K562 (cell line): ENCODE results near the gene TNC. TPM values are rescaled to one million over a fixed set of nuclear protein-coding genes. Genes with fewer than 3 reads are reported as not detected.

Source experiments
- ATAC-seq: fragments of 200-7000 bp; cut with Tn5 transposase; 3 replicates; pipeline ENCODE4 v1.9.1; 2020; ENCODE audit warnings: moderate library complexity
- BruUV-seq: library from RNA; stranded (reverse); fragments of 400-500 nt; replicated peaks from 2 replicates; lab custom pipeline; 2021; lab: Mats Ljungman, UMichigan
- CTCF ChIA-PET: fragments of 300-600 bp; formaldehyde crosslinking; extraction: SDS; loops from one replicate; lab custom pipeline; 2021; ENCODE audit warnings: low intra/inter-chr PET ratio; lab: Yijun Ruan, JAX
- POLR2A ChIA-PET: fragments of 300-600, 350-650 bp; sonication (Branson Sonifier 250); formaldehyde crosslinking; extraction: SDS; loops from one replicate; lab custom pipeline; 2021; ENCODE audit warnings: antibody characterized with exemption, inconsistent platforms; lab: Yijun Ruan, JAX
- DNase-seq, 4 experiments: peaks; one replicate each; pipeline versions ENCODE4 v3.0.0 to v3.0.0-alpha.2; 2011 to 2018; ENCODE audit warnings: low spot score in 3 of 4, mixed read lengths in 3 of 4; ENCODE audit errors: extremely low read depth in 1 of 4
- FAIRE-seq: peaks from 2 replicates; lab custom pipeline; 2011; peaks lifted over from hg19 to GRCh38; lab: Jason Lieb, UNC
- H2AFZ ChIP-seq: 2 replicates; pipeline ENCODE4 v1.6.0; 2011; ENCODE audit warnings: low read depth, low read length, control low read depth, inconsistent platforms
- H3K27ac ChIP-seq: fragments of 200-600 bp; 3 replicates; pipeline ENCODE4 v1.8.0; 2011; ENCODE audit warnings: low read depth, mild to moderate bottlenecking, control low read depth, inconsistent platforms, low read length, moderate library complexity, mixed read lengths; ENCODE audit errors: extremely low read depth
- H3K27me3 ChIP-seq, 2 experiments: fragments of 300-600 bp in 1 of 2; 2 replicates in 1 of 2; 3 replicates in 1 of 2; pipeline versions ENCODE4 v1.6.0 to v1.8.0; 2011; ENCODE audit warnings: inconsistent platforms in 2 of 2, low read length in 2 of 2, mild to moderate bottlenecking in 1 of 2, mixed read lengths in 1 of 2, moderate library complexity in 1 of 2; ENCODE audit not compliant: control insufficient read depth in 2 of 2, insufficient read depth in 2 of 2
- H3K36me3 ChIP-seq: fragments of 300-600 bp; 3 replicates; pipeline ENCODE4 v1.8.0; 2011; ENCODE audit warnings: mild to moderate bottlenecking, low read length, inconsistent platforms; ENCODE audit not compliant: control insufficient read depth, insufficient read depth
- H3K4me1 ChIP-seq, 2 experiments: fragments of 200-600 bp in 1 of 2; replicated peaks in 1 of 2; 2 replicates in 1 of 2; 3 replicates in 1 of 2; pipeline versions ENCODE4 v1.5.1 to v1.8.0; 2011; ENCODE audit warnings: inconsistent platforms in 2 of 2, low read length in 2 of 2, mild to moderate bottlenecking in 1 of 2, mixed read lengths in 1 of 2, moderate library complexity in 1 of 2; ENCODE audit not compliant: control insufficient read depth in 2 of 2, insufficient read depth in 2 of 2
- H3K4me2 ChIP-seq: 2 replicates; pipeline ENCODE4 v1.6.1; 2011; ENCODE audit warnings: low read length, control low read depth, inconsistent platforms, mixed read lengths; ENCODE audit not compliant: insufficient read depth
- H3K4me3 ChIP-seq: fragments of 200-600 bp; sonication (generic), shearing (Covaris generic); 2 replicates; pipeline ENCODE4 v1.5.1; 2016; ENCODE audit warnings: control low read depth, inconsistent platforms
- H3K79me2 ChIP-seq: fragments of 200-600 bp; 3 replicates; pipeline ENCODE4 v1.8.0; 2011; ENCODE audit warnings: low read length, inconsistent platforms; ENCODE audit not compliant: control insufficient read depth, insufficient read depth
- H3K9ac ChIP-seq, 2 experiments: 2 replicates each; pipeline versions ENCODE4 v1.6.0 to v1.6.1; 2011; ENCODE audit warnings: low read depth in 2 of 2, low read length in 2 of 2, control low read depth in 1 of 2, inconsistent platforms in 1 of 2, mild to moderate bottlenecking in 1 of 2, mixed read lengths in 1 of 2; ENCODE audit not compliant: insufficient read depth in 1 of 2
- H3K9me1 ChIP-seq: one replicate; pipeline ENCODE4 v1.6.0; 2011; ENCODE audit warnings: inconsistent platforms, mild to moderate bottlenecking, low read length, moderate library complexity; ENCODE audit not compliant: control insufficient read depth, insufficient read depth
- H3K9me3 ChIP-seq: replicated peaks from 2 replicates; pipeline ENCODE4 v1.5.1; 2011; ENCODE audit warnings: low read depth, low read length, inconsistent platforms; ENCODE audit not compliant: control insufficient read depth, insufficient read depth
- H4K20me1 ChIP-seq: replicated peaks from 2 replicates; pipeline ENCODE4 v1.6.1; 2011; ENCODE audit warnings: low read length, inconsistent platforms, mixed read lengths; ENCODE audit not compliant: control insufficient read depth, insufficient read depth
- CUX1 ChIP-seq: fragments of 200-800 bp; sonication (Bioruptor generic); IDR thresholded peaks from 2 replicates; pipeline ENCODE4 v1.6.1; 2016; ENCODE audit warnings: missing genetic modification characterization, missing compliant biosample characterization
- ETV5 ChIP-seq: sonication (generic); formaldehyde crosslinking; IDR thresholded peaks from 2 replicates; pipeline ENCODE4 v1.4.0; 2020; ENCODE audit warnings: low read depth, mild to moderate bottlenecking, missing genetic modification reagents
- HOXB6 ChIP-seq: fragments of 250-450 bp; sonication (Bioruptor Pico); IDR thresholded peaks from 2 replicates; pipeline ENCODE4 v1.5.1; 2022; ENCODE audit warnings: mild to moderate bottlenecking, borderline replicate concordance
- MYBL2 ChIP-seq, 2 experiments: fragments of 450-650 bp in 1 of 2; sonication (generic) in 1 of 2; formaldehyde crosslinking in 1 of 2; IDR thresholded peaks; 2 replicates each; pipeline versions ENCODE4 v1.6.1 to v1.8.1; 2017 to 2022; ENCODE audit warnings: borderline replicate concordance in 1 of 2, inconsistent platforms in 1 of 2, low read depth in 1 of 2, mild to moderate bottlenecking in 1 of 2, missing genetic modification reagents in 1 of 2, moderate library complexity in 1 of 2
- NCOA6 ChIP-seq: fragments of 450-650 bp; IDR thresholded peaks from 2 replicates; pipeline ENCODE4 v1.6.1; 2017; ENCODE audit warnings: mild to moderate bottlenecking
- WGBS: fragments of 100-300 bp; shearing (Covaris generic); methylation state at CpG from one replicate; pipeline ENCODE4 v1.1.6; 2016; ENCODE audit warnings: low coverage, mixed read lengths; ENCODE audit not compliant: insufficient coverage; ENCODE audit errors: missing lambda C conversion rate; 5-methylcytosine and 5-hydroxymethylcytosine counted together
- in situ Hi-C: fragments of 300-500 bp; cut with MboI; formaldehyde crosslinking; loops from 4 replicates; pipeline ENCODE4 v1.15.0; 2018; ENCODE audit warnings: inconsistent platforms, mixed read lengths
- intact Hi-C: fragments of 100-400 bp; cut with micrococcal nuclease; formaldehyde crosslinking; loops from 2 replicates; pipeline ENCODE4 v1.14.2; 2022
- polyA plus RNA-seq, 8 experiments: library from polyadenylated mRNA; depleted of rRNA in 4 of 8; stranded (reverse) in 5 of 8; unstranded in 3 of 8; fragments of >200 nt; fragmentation: Nextera tagmentation in 2 of 8; fragmentation: Illumina TruSeq in 1 of 8; extraction: Ambion mirVana in 2 of 8; extraction: Trizol in 1 of 8; gene quantifications; 2 replicates each; pipeline versions ENCODE4 v1.2.1 to v1.2.3, GENCODE V29; 2011 to 2014; ENCODE audit warnings: inconsistent platforms in 1 of 8, missing spikeins in 1 of 8
- total RNA-seq, 7 experiments: library from RNA; depleted of rRNA in 6 of 7; stranded (reverse); fragments of >200 nt in 6 of 7; fragmentation: Illumina TruSeq in 2 of 7; extraction: Trizol in 2 of 7; gene quantifications; 2 replicates each; pipeline versions ENCODE4 v1.2.1 to v1.2.3, GENCODE V29; 2011 to 2021; ENCODE audit warnings: low replicate concordance in 1 of 7

Gene TNC
- total and polyA plus RNA-seq, 9 of the 15 experiments (the other 6 are each of a cell fraction or from before 2014, with no cell fraction given) = under 0.01 to 0.29 TPM; not detected in 7

DNA sequence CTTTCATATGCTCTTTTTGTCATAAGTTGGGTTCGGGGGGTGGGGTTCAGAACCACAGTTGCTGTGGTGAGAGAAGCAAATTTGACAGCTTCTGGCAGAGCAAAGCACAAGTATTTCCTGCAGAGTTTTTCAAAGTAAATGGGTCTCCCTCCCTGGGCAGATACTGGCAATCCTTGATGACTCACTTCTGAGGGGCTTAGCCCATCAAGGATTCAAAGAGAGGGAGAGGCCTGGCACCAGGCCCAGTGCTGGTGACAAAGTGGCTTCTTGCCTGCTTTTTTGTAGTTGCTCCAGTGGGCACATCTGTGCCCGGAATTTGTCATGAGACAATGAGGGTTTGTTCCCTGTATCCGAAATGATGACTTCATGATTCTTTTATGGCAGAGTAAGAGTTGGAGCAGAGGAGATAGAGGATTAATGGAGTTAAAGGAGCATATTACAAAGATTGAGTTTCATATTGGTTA, 46.6 kb upstream of the TNC start:
- no peaks in the 10 kb centered on the region for H3K27me3 ChIP-seq
- no peak overlapping the region for H3K9ac ChIP-seq
- no peaks in the 10 kb centered on the region for H3K4me1 ChIP-seq
- TF ChIP-seq ETV5 (CRISPR knock-in tag) = no peak
- no peak for TF ChIP-seq CUX1 (CRISPR knock-in tag)
- no peak for TF ChIP-seq HOXB6 (CRISPR knock-in tag)
- TF ChIP-seq MYBL2 (IDR thresholded peaks at IDR 0.05; ENCODE audit: low read depth) = no peak
- no peak for TF ChIP-seq MYBL2 (CRISPR knock-in tag; IDR thresholded peaks at IDR 0.05; ENCODE audit: borderline replicate concordance)
- TF ChIP-seq NCOA6 = no peak
- ChIA-PET CTCF (no interaction called here), POLR2A (no interaction called here)
- H3K9me1 ChIP-seq = no peaks in the 10 kb centered on the region
- no peak overlapping the region for H2AFZ ChIP-seq
- intact Hi-C loops = no loop called here
- in situ Hi-C loops = no loop called here
- FAIRE-seq (no peak), ATAC-seq (no peak), DNase-seq (no peak)
- no peak overlapping the region for H3K27ac ChIP-seq
- no peaks in the 10 kb centered on the region for H4K20me1 ChIP-seq
- H3K79me2 ChIP-seq = no peaks in the 10 kb centered on the region
- no peak overlapping the region for H3K4me2 ChIP-seq
- BruUV-seq = no TSS peak
- H3K4me3 ChIP-seq = no peak overlapping the region
- H3K36me3 ChIP-seq = no peaks in the 10 kb centered on the region
- H3K9me3 ChIP-seq = no peaks in the 10 kb centered on the region
- WGBS = 0% methylated on average over 3 of the region's 3 CpGs
